Esophagus squamous epithelium (tissue), 5 donors: ENCODE data around the gene NRCAM. TPM values are rescaled to one million over a fixed set of nuclear protein-coding genes. Genes with fewer than 3 reads are reported as not detected.

Experiments used
- DNase-seq: peaks from one replicate; lab custom pipeline; 2025; lab: John Stamatoyannopoulos, UW
- H3K27ac ChIP-seq, 4 donors: fragments of 200-600 bp; sonication (generic); one replicate each; pipeline ENCODE4 v1.5.1; 2016 to 2019; ENCODE audit warnings: mild to moderate bottlenecking in 1 of 4
- H3K27me3 ChIP-seq, 4 donors: fragments of 200-600 bp; sonication (generic); 1 replicate in 3 of 4; 2 replicates in 1 of 4; pipeline versions ENCODE4 v1.5.1 to v1.6.0; 2017 to 2021; ENCODE audit warnings: antibody characterized with exemption in 1 of 4
- H3K36me3 ChIP-seq, 3 donors: fragments of 200-600 bp; sonication (generic); one replicate each; pipeline ENCODE4 v1.5.1; 2016 to 2019
- H3K4me1 ChIP-seq, 3 donors: fragments of 200-600 bp; sonication (generic); one replicate each; pipeline ENCODE4 v1.5.1; 2017 to 2019
- H3K4me3 ChIP-seq, 4 donors: fragments of 200-600 bp; sonication (generic); 1 replicate in 3 of 4; 2 replicates in 1 of 4; pipeline ENCODE4 v1.5.1; 2016 to 2019; ENCODE audit warnings: mild to moderate bottlenecking in 2 of 4, moderate library complexity in 1 of 4
- H3K9me3 ChIP-seq, 3 donors: fragments of 200-600 bp; sonication (generic); one replicate each; pipeline ENCODE4 v1.5.1; 2016 to 2019
- CTCF ChIP-seq, 6 experiments: fragments of 450-650 bp in 4 of 6; fragments of 200-600 bp in 2 of 6; sonication (generic) in 2 of 6; IDR thresholded peaks; one replicate each; pipeline ENCODE4 v1.5.1; 2016 to 2019; ENCODE audit warnings: antibody characterized with exemption in 6 of 6, mild to moderate bottlenecking in 4 of 6, moderate library complexity in 4 of 6
- POLR2A ChIP-seq, 4 donors: fragments of 450-650 bp; IDR thresholded peaks; one replicate each; pipeline ENCODE4 v1.6.1; 2017; ENCODE audit warnings: antibody characterized with exemption in 4 of 4, mild to moderate bottlenecking in 4 of 4, moderate library complexity in 3 of 4
- WGBS, 2 donors: methylation state at CpG; one replicate each; pipeline ENCODE4 v1.1.5; 2018; 5-methylcytosine and 5-hydroxymethylcytosine counted together
- intact Hi-C: fragments of 100-400 bp; cut with DNase I; formaldehyde crosslinking; loops from one replicate; pipeline ENCODE4 v1.15.0; 2022
- total RNA-seq, 4 donors: library from RNA; depleted of rRNA; stranded (reverse); fragments of >200 nt; gene quantifications; one replicate each; pipeline ENCODE4 v1.1.0, GENCODE V29; 2016
- donor health status: DM: yes; HTN: yes; CAD: no.

Gene NRCAM
- total RNA-seq, 4 donors from 2014 or later = 1.5 to 9.8 (median 6.3) TPM; not detected in 1

- H3K4me1 ChIP-seq = peaks cover 15 to 22% (median 16%) of the 10 kb centered on the region in 3 donors
- H3K27me3 ChIP-seq = peaks cover 0 to 57% (median 3%) of the 10 kb centered on the region in 4 donors
- no peaks in the 10 kb centered on the region for H3K9me3 ChIP-seq
- 86 to 93% methylated on average over 2 of the region's 2 CpGs for WGBS, 2 donors
- DNase-seq = no peak
- no peak overlapping the region for H3K4me3 ChIP-seq
- TF ChIP-seq CTCF (IDR thresholded peaks at IDR 0.05) (no peak), POLR2A (IDR thresholded peaks at IDR 0.05) (no peak)
- intact Hi-C loops = no loop called here
- H3K36me3 ChIP-seq = no peaks in the 10 kb centered on the region
- no peak overlapping the region for H3K27ac ChIP-seq
These were observed 4.9 kb downstream of the NRCAM start for GRCh38 chr7:108451296-108451848.

- 77 to 90% methylated on average over 1 of the region's 1 CpG for WGBS, 2 donors
- intact Hi-C loops = no loop called here
- no peak for DNase-seq
- Histone ChIP-seq H3K9me3 (no peaks in the 10 kb centered on the region), H3K36me3 (no peaks in the 10 kb centered on the region), H3K4me3 (no peak overlapping the region), H3K4me1 (peaks cover 8 to 10% (median 8%) of the 10 kb centered on the region in 3 donors), H3K27me3 (peaks cover 0 to 44% (median 2%) of the 10 kb centered on the region in 4 donors), H3K27ac (no peak overlapping the region)
- TF ChIP-seq POLR2A (IDR thresholded peaks at IDR 0.05) = no peak
- TF ChIP-seq CTCF (IDR thresholded peaks at IDR 0.05) = no peak
These were observed 6.1 kb downstream of the NRCAM start for GRCh38 chr7:108450160-108450559.

GRCh38 chr7:108449521-108449920, 6.7 kb downstream of the NRCAM start:
- Histone ChIP-seq H3K36me3 (no peaks in the 10 kb centered on the region), H3K27me3 (peaks cover 0 to 38% (median 0%) of the 10 kb centered on the region in 4 donors), H3K4me3 (no peak overlapping the region), H3K9me3 (no peaks in the 10 kb centered on the region), H3K27ac (no peak overlapping the region), H3K4me1 (peaks cover 1 to 3% (median 3%) of the 10 kb centered on the region in 3 donors)
- DNase-seq = no peak
- TF ChIP-seq POLR2A (IDR thresholded peaks at IDR 0.05) = no peak
- TF ChIP-seq CTCF (IDR thresholded peaks at IDR 0.05) = no peak
- intact Hi-C loops = no loop called here

- WGBS, 2 donors = 69 to 75% methylated on average over 11 of the region's 11 CpGs
- intact Hi-C loops = no loop called here
- H3K9me3 ChIP-seq = no peaks in the 10 kb centered on the region
These were observed 7.4 kb downstream of the NRCAM start for GRCh38 chr7:108448584-108449505.

More at GRCh38 chr7:108448584-108449505, 7.4 kb downstream of the NRCAM start:
- H3K36me3 ChIP-seq = no peaks in the 10 kb centered on the region
- TF ChIP-seq POLR2A (IDR thresholded peaks at IDR 0.05) (no peak), CTCF (IDR thresholded peaks at IDR 0.05) (no peak)
- no peak overlapping the region for H3K4me3 ChIP-seq
- no peak for DNase-seq
- no peaks in the 10 kb centered on the region for H3K4me1 ChIP-seq
- H3K27ac ChIP-seq = no peak overlapping the region
- peaks cover 0 to 31% (median 0%) of the 10 kb centered on the region in 4 donors for H3K27me3 ChIP-seq
